GM20431 (cell line): ENCODE results near the gene LRP2BP.
"Not testable (repeated sequence)": the region's sequence is repeated elsewhere in the genome, so short reads cannot be mapped to it uniquely, and the experiment has no call there.

ENCODE experiments used
- in situ Hi-C: fragments of 300-500 bp; cut with MseI, MboI; formaldehyde crosslinking; loops from one replicate; pipeline ENCODE4 v1.15.0; 2020; ENCODE audit warnings: low sequenced_read_pairs; ENCODE audit not compliant: unreplicated experiment

LRP2BP gene

DNA sequence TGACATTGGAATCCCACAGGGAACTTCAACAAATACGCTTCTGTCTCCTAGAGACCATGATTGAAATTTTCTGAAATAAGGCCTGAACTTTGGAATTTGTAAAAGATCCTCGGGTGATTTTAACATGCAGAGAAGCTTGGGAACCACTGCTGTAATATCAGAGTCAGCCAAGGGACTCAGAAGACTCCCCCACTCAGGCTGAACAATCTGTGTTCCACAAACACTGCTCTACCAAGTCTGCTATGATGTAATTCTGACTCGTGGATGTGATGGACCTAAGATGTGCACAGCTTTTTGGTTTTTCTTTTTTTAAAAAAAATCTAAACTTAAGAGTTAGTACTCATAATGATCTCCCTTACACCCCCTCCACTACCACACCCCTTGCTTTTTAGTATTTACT, 26.0 kb downstream of the LRP2BP start:
- in situ Hi-C loops = no loop called here

DNA sequence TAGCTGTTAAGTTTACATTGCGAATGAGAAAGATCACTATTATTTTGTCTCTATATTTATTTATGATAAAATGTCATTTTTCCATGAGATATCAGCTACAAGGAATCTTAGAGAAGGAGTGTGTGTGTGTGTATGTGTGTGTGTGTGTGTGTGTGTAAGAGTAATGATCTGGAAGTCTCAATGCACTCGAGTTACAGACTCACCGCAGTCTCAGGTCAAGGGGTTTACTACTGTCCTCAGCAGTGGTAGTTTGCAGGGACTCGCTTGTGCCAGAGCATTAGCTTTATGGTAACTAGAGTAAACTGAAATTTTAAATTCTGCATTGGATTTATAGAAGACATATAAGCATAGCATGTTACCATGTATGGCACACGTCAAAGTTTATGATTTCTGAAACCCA, 30.8 kb downstream of the LRP2BP start:
- in situ Hi-C loops = no loop called here

DNA sequence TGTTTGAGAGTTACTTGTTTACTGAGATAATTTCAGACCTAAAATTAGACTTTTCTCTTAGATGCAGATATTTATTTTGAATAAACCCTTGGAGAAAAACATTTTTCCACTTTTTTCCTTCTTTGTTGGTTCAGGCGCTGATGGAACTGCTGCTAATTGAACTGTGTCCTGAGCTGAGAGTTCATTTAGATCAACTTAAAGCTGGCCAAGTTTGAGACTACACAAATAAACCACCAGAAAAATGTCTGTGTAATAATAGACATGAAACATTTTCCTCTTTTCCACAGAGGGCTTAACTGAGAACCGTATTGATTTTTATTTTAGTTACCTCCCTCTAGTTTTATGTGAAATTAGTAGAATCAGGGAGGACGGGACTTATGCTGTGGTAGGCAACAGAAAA, 32.5 kb downstream of the LRP2BP start:
- in situ Hi-C loops = no loop called here

DNA sequence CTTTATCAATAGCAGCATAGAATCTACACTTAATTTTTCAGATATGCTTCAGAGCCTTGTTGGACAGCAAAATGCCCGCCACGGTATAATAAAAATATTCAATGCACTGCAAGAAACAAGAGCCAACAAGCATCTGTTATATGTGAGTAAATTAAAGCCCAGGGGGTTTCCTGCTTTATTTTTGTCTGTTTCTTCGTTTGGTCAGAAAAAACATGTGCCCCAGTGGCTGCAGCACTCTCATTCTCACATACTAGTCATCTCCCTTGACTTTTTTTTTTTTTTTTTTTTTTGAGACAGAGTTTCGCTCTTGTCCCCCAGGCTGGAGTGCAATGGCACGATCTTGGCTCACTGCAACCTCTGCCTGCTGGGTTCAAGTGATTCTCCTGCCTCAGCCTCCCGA, 33.2 kb downstream of the LRP2BP start:
- in situ Hi-C loops = not testable (repeated sequence)

DNA sequence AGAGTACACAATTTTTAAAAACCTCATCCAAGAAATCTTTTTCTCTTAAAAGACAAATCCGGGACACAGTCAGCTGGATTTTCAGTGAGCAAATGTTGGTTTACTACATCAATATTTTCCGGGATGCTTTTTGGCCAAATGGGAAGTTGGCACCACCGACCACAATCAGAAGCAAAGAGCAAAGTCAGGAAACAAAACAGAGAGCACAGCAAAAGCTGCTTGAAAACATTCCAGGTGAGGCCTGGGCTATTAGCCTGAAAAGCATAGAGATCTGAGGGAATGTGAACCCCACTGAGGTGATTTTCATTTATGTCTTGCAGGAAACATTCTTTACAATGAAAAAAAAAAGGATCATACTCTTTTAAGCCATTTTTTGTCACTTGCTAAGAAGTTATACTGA, 33.9 kb downstream of the LRP2BP start:
- in situ Hi-C loops = no loop called here

DNA sequence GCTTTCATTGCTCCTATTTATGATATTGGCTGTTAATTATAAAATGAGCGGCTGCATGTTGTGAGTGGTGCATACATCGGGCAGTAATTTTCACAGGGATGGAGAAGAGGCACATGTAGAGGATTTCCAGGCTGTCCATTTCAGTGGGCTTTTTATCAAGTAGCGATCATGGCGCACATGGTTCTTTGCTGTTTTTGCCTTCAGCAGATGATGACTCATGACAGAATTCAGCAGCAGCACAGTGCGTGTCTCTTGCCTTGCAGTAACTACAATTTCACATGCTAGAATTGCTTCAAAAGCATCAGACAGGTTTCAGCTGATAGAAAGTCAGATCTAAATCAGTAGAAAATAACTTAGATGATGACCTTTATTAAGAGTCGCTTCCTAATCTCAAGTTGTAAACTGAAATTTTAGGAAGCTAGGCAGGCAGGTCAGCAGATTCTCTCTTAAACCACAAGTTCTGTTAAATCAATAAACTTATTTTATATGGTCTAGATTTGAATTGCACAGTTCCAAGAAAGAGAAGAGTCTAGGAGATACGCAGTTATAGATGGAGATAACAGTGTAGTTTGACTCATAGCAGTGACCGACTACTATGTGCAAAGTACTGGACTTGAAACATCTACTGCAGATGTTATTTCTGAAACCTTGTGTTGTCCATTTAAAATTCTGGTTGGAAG, 35.8 kb downstream of the LRP2BP start:
- in situ Hi-C loops = no loop called here

DNA sequence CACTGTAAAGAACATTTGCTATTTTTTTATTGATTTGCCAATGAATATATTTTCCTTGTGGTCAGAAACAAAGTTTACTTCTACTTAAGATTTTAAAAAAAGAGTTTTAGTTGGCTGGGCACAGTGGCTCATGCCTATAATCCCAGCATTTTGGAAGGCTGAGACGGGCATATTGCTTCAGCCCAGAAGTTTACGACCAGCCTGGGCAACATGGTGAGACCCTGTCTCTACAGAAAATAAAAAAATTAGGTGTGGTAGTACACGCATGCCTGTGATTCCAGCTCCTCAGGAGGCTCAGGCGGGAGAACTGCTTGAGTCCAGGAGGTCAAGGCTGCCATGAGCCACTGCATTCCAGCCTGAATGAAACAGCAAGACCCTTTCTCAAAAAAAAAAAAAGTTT, 36.8 kb downstream of the LRP2BP start:
- in situ Hi-C loops = no loop called here

DNA sequence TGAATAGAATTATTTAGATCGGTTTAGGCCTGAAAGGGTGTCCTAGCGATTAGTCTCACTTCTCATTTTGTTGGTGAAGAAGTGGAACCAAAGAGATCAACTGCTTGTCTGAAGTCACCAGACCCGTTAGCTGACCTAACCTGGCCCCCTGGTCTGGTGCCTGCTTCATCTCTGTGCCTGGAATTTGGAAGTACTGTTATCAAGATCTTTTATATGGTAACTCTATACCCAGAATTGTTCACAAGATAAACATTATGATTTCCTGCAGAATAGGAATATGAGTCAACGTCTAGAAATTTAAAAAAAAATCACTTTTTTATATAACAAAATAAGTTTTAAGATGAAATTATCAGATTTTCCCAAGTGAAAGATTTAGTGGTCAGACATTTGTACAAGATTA, 37.2 kb downstream of the LRP2BP start:
- in situ Hi-C loops = no loop called here

DNA sequence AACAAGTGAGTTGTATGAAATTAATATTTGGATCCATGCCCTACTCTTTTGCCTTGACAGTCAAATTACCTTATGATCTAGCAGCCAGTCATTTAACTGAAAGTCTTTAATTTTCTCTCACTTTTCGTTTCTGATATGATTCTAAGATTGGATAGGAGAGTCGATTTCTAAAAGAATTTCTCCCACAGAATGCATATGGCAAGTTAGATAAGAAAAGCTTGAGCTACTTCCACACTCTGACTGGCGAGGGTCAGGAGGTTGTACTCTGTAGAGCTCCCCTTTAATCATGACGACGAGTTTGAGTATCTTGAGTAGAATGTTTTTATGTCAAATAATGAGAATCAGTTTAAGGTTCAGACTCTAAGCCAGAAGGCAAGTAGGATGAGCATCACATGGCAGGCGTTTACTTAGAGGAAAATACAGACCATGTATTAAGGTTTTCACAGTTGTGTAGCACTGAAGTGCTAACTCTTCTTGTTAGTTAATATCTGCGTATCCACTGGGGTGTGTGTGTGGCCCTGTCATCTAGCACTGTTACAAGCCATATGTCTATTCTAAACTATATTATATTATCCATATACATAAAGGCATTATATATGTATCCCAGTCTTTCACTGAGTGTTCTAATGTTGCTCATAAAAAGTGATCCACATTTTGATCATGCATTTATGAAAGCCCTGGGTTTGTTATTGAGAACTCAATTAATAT, 37.8 kb downstream of the LRP2BP start:
- in situ Hi-C loops = no loop called here

DNA sequence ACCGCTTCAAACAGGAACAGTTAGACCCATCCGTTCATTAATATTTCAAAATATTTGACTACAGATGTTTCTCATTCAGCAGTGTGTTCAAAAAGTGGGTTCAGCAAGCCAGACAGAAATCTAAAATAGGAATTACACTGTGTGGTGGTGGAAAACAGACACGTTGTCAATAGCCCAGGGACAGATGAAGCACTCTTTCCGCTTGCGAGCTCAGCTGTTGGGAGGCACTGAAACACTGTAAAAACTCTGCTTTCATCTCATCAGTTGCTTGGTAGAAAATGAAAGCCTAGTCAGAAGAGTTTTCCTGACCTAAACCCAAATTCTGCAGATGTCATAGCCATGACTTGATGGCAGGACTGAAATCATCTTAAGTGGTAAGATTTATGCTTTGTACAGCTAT, 38.5 kb downstream of the LRP2BP start:
- in situ Hi-C loops = no loop called here

DNA sequence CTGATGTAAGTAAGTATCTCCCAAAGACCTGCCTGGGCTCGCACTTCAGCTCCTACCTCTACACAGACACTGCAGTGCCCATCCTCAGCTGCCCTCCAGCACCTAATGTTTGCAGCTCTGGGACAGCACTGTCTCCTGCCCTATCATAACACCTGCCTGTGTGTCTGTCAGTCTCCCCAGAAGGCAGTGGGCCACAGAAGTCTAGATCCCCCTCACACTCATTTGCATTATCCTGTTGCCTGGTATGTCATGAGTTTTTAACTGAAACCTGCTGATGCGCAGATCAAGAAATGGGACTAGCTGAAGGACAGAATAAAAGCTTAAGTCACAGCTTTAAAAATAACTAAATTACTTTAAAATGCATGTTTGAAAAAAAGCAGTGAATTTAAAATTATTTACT, 43.0 kb downstream of the LRP2BP start:
- in situ Hi-C loops = no loop called here

DNA sequence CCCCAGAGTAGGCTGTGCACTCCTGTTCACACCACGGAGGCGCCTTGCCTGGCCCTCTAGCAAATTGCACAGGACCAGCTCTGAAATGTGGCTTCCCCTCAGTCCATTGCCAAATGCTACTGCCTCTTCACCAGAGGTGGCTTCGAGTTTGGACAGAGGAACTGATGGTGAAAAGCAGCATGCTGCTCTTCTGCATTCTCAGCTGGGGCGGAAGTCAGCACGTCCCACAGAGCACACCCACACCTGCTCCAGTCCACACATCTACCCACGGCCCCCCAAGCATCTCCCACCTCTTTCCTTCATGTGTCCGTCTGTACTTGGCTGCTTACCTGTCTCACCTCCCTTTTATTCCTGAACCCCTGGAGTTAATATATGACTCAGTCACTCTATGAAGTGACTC, 43.5 kb downstream of the LRP2BP start:
- in situ Hi-C loops = no loop called here

DNA sequence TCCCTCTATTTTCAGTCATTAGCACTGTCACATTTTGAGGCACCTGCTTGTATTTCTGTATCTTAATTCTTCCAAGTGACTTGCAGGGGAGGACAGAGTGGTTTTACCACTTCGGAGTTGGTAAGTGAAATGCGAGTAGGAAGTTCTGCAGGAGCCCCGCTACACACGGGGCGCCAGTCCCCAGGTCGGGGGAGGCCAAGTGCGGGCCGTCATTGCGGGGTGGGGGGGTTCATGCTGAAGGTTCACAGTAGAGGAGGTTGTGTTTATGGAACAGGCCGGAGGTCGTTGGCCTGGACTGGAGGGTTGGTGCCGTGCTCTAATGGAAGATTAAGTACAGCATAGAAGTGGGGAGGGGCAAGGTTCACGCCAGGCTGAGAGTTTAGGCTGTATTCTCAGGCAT, 44.0 kb downstream of the LRP2BP start:
- in situ Hi-C loops = no loop called here

DNA sequence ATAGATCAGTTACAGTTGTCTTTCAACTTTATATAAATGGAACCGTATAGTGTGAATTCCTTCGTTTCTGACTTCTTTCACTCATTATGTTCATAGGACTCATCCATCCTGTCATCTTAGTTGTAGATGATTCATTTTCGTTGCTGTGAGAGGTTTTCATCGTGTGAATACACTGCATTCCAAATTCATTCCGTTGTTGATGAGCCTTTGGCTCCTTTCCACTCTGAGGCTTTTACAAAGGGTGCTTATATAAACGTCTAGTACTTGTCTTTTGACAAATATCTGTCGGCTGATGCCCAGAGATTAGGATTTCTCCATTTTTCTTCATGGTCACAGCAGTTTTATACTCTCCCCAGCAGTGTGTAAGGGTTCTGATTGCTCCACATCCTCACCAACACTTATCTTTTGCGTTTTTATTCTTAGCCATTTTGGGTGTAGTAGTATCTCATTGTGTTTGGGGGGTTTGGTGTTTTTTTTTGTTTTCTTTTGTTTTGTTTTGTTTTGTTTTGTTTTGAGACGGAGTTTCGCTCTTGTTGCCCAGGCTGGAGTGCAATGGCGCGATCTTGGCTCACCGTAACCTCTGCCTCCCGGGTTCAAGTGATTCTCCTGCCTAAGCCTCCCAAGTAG, 48.6 kb downstream of the LRP2BP start:
- in situ Hi-C loops = no loop called here

DNA sequence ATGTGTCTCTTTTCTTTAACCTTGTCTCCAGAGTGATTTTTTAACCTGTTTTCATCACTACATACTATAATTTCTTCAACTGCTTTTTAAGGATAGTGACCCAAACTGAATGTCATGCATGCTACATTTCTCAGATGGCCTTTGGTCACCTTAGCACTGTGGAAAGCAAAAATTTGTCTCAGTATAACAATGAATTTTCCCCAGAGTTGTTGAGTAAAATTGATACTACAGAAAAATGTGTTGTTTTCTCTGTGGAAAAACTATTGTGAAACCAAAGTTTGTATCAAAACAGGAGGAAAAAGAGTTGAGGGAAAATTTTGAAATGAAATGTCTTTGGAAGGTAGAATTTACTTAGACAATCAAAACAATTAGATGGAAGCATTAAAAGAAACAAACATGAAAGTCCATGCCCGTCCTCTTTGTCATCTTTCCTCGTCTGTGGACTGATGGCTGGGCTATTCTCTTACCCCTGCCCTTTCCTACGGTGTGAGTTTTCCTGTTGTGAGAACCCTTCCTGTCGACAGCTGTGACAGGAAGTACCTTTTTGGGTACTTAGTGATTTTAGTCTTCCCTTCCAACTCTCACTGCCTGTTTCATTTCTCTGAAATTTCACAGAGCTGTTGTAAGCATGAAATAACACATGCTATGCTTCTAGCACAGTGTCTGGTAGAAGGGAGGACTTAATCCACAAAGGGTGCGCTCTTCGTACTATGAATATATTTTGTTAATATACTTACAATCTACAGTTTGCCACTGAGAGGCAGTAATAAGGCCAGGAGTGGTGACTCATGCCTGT, 50.8 kb downstream of the LRP2BP start:
- in situ Hi-C loops = no loop called here

DNA sequence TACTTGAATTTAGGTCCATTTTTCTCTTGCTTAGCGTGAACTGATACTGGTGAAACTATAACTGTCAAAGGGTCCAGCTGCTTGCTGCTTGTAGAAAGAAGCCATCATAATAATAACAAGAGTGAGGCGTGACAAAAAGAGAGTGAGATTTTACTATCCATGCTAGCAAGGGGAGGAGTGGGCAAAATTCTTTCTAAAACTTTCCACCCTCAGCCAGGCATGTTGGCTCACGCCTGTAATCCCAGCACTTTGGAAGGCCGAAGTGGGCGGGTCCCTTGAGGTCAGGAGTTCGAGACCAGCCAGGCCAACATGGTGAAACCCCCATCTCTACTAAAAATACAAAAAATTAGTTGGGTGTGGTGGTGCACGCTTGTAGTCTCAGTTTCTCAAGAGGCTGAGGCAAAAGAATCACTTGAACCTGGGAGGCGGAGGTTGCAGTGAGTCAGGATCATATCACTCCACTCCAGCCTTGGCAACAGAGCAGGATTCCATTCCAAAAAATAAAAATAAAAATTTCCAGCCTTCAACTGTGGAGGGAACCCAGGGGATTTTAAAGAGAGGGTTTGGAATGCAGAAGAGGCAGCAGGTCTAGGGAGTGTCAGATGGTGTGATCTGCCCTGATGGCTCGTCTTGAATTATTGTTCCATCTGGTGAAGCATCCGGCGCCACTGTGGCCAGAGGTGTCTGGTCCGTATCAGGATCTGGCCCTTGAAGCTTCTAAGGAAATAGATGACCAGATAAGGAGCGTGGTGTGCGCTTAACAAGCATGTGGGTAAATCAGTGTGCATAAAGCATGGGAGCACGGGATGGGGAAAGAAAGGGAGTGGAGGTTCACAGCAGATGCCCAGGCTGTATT, 51.8 kb downstream of the LRP2BP start:
- in situ Hi-C loops = no loop called here

DNA sequence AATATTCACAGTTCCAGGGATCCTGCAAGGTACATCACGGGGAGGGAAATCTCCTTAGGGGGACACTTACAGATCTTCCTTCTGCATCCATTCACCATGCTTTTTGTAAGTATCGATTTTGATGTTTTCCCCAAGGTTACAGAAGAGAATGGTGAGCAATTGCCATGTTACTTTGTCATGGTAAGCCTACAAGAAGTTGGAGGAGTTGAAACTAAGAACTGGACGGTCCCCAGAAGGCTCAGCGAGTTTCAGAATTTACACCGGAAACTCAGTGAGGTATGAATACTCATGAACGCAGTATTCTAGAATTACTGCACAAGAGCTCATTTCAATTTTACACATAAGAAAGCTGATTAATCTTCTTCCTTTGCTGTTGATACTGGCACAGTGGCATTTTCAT, 53.9 kb downstream of the LRP2BP start:
- in situ Hi-C loops = no loop called here

DNA sequence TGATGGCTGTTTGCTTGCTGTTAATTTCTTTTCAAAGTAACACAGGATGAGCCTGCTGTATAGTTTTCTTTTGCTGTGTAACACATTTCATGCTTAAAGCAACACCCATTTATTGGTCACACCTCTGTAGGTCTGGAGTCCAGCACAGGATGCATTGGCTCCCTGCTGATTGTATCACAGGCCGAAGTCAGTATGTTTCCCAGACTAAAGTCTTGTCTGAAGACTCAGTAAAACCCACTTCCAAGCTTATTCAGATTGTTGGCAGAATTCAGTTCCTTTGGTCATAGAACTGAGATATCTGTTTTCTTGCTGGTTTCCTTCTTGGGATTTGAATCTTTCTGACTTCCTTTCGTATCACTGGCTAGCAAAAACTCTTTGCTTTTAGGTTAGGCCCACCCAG, 54.3 kb downstream of the LRP2BP start:
- in situ Hi-C loops = no loop called here

DNA sequence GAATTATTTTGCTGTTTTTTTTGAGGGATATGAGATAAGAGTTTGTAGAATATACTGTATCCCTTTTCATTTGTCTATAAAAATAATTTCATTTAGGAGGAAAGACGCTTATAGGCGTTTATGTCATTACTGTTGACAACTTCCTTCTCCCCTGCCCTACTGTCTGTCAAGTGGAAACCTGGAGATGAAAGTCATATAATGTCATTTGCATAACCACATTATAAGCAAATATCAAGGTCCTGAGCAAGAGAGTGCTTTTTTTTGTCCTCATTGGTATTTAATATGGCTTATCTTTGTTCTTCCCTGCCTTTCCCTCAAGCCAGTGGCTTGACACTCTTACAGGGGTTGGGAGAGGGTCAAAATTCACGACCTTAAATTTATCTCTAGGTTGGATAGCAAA, 55.8 kb downstream of the LRP2BP start:
- in situ Hi-C loops = no loop called here

DNA sequence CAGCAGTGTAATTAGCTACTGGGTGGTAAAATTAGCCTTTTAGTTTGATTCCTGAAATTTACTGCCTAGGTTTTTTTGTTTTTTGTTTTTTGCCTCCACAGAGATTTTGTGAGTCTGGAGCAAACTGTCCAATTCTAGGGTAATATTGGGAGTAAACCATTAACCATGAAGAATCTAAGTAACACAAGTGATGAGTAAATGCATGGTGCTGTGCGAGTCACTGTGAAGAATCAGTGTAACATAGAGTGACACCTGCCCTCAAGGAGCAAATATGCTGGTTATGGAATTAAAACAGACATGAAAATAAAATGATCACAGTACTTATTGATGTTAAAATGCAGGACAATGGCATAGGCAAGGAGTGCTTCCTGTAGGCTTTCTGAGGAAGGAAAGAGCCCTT, 60.1 kb downstream of the LRP2BP start:
- in situ Hi-C loops = no loop called here
